ENCODE measurements around the gene SNX1.

GRCh38 chr15:64051407-64052259 lies 44.1 kb upstream of the SNX1 start:
- TF ChIP-seq CTCF (IDR thresholded peaks at IDR 0.05; ENCODE audit: low read depth, low read length) (no peak), POLR2A (IDR thresholded peaks at IDR 0.05; ENCODE audit: extremely low read depth, insufficient read length) (no peak), MYC (IDR thresholded peaks at IDR 0.05; ENCODE audit: low read depth, low read length) (no peak)
